GM19395 (cell line): Measurements from ENCODE around the gene RTEL1.
"Not testable (repeated sequence)": the region's sequence is repeated elsewhere in the genome, so short reads cannot be mapped to it uniquely, and the experiment has no call there.

ENCODE experiments used
- ATAC-seq: cut with Tn5 transposase; IDR thresholded peaks from one replicate; pipeline ENCODE4 v1.9.1; 2021; ENCODE audit warnings: mild to moderate bottlenecking, moderate library complexity; ENCODE audit not compliant: unreplicated experiment

Gene RTEL1

GRCh38 chr20:63665708-63666107 lies 7.6 kb downstream of the RTEL1 start:
- no peak for ATAC-seq

- no peak for ATAC-seq
These were observed 9.7 kb downstream of the RTEL1 start for GRCh38 chr20:63667858-63668257.

- no peak for ATAC-seq
These were observed 10.2 kb downstream of the RTEL1 start for GRCh38 chr20:63668351-63668750.

- ATAC-seq: not testable (repeated sequence)
These were observed 13.6 kb downstream of the RTEL1 start for GRCh38 chr20:63671695-63672094.

- no peak for ATAC-seq
These were observed 14.6 kb downstream of the RTEL1 start for GRCh38 chr20:63672666-63673065.

GRCh38 chr20:63673951-63674350 lies 15.8 kb downstream of the RTEL1 start:
- ATAC-seq: no peak

- no peak for ATAC-seq
These were observed 17.7 kb downstream of the RTEL1 start for GRCh38 chr20:63675681-63676368.

- no peak for ATAC-seq
These were observed 20.0 kb downstream of the RTEL1 start for GRCh38 chr20:63678071-63678470.

GRCh38 chr20:63678667-63679465 lies 20.8 kb downstream of the RTEL1 start:
- ATAC-seq: no peak

- no peak for ATAC-seq
These were observed 21.7 kb downstream of the RTEL1 start for GRCh38 chr20:63679799-63680305.

- no peak for ATAC-seq
These were observed 22.3 kb downstream of the RTEL1 start for GRCh38 chr20:63680427-63680826.

GRCh38 chr20:63680857-63681608 lies 22.9 kb downstream of the RTEL1 start:
- ATAC-seq: no peak

GRCh38 chr20:63681609-63682142 lies 23.6 kb downstream of the RTEL1 start:
- ATAC-seq: no peak

GRCh38 chr20:63682384-63683139 lies 24.4 kb downstream of the RTEL1 start:
- no peak for ATAC-seq

- no peak for ATAC-seq
These were observed 27.3 kb downstream of the RTEL1 start for GRCh38 chr20:63685269-63686026.

GRCh38 chr20:63686094-63686491 lies 28.0 kb downstream of the RTEL1 start:
- ATAC-seq: no peak

- ATAC-seq: no peak
These were observed 28.6 kb downstream of the RTEL1 start for GRCh38 chr20:63686492-63687321.

GRCh38 chr20:63687419-63688178 lies 29.5 kb downstream of the RTEL1 start:
- no peak for ATAC-seq
